UCSD-AML1 (cell line): ENCODE data around the gene KIF2C.
"Not testable (repeated sequence)": the region's sequence is repeated elsewhere in the genome, so short reads cannot be mapped to it uniquely, and the experiment has no call there.

Experiments used
- DNase-seq: peaks from one replicate; lab custom pipeline; 2025; ENCODE audit not compliant: unreplicated experiment; lab: John Stamatoyannopoulos, UW

The KIF2C gene

GRCh38 chr1:44810101-44810761 is 70.6 kb downstream of the KIF2C start:
- no peak for DNase-seq

GRCh38 chr1:44810762-44811105 is 71.1 kb downstream of the KIF2C start:
- not testable (repeated sequence) for DNase-seq

GRCh38 chr1:44811234-44811633 is 71.6 kb downstream of the KIF2C start:
- DNase-seq, result no peak

- no peak for DNase-seq
Observed at GRCh38 chr1:44812822-44813543, 73.3 kb downstream of the KIF2C start.

GRCh38 chr1:44815926-44816325 is 76.3 kb downstream of the KIF2C start:
- DNase-seq, result not testable (repeated sequence)

GRCh38 chr1:44817307-44817706 is 77.7 kb downstream of the KIF2C start:
- DNase-seq, result no peak
